Hindlimb muscle (tissue), 1 donor: ENCODE data around the gene BHLHA15. TPM values are rescaled to one million over a fixed set of nuclear protein-coding genes. Genes with fewer than 3 reads are reported as not detected.
"Not testable (repeated sequence)": the region's sequence is repeated elsewhere in the genome, so short reads cannot be mapped to it uniquely, and the experiment has no call there.

Experiments
- DNase-seq: peaks from one replicate; pipeline ENCODE4 v3.0.0-alpha.2; 2013
- polyA plus RNA-seq: library from polyadenylated mRNA; unstranded; fragments of 120-200 nt; gene quantifications from one replicate; pipeline ENCODE4 v1.2.1, GENCODE V29; 2013; ENCODE audit not compliant: insufficient read length

Gene BHLHA15
- polyA plus RNA-seq, 1 donor, result 0.37 TPM

- DNase-seq, result no peak
These were observed 665 bp downstream of the BHLHA15 start for GRCh38 chr7:98211676-98212531.

DNA sequence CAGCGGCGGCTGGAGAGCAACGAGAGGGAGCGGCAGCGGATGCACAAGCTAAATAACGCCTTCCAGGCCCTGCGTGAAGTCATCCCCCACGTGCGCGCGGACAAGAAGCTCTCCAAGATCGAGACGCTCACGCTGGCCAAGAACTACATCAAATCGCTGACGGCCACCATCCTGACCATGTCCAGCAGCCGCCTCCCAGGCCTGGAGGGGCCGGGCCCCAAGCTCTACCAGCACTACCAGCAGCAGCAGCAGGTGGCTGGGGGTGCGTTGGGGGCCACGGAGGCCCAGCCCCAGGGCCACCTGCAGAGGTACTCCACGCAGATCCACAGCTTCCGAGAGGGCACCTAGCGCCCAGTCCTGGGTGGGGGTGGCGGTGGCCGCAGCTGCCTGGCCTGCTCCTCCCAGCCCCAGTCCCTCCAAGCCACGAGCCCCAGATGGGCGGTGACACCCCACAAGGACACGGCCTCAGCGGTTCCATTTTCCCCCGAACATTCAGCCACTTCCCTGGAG is 1.3 kb downstream of the BHLHA15 start:
- no peak for DNase-seq

- DNase-seq, result no peak
These were observed 2.2 kb downstream of the BHLHA15 start for GRCh38 chr7:98213296-98213887.

GRCh38 chr7:98213888-98214810 is 2.9 kb downstream of the BHLHA15 start:
- no peak for DNase-seq

DNA sequence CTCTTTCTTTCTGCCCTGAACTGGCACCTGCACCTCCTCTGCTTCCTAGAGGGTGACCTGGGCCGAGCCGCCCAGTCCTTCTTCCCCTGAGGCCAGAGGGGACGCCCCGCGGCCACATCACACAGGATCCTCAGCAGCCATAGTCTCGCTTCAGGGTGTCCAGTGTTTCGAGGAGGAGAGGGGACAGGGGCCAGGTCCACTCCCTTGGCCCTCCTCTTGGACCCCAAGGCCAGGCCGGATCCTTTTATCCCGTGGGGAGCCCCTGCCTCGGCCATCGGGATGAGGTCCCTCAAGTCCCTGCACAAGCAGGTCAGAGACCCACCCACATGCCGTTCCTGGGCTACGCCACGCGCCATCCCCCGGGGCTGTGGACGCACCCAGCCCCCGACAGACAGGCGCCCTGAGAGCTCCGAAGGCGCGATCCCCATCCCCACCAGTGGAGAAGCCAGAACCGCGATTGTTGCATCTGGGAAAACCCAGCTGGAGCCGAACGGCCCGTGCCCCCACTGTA is 3.6 kb downstream of the BHLHA15 start:
- DNase-seq, result no peak

DNA sequence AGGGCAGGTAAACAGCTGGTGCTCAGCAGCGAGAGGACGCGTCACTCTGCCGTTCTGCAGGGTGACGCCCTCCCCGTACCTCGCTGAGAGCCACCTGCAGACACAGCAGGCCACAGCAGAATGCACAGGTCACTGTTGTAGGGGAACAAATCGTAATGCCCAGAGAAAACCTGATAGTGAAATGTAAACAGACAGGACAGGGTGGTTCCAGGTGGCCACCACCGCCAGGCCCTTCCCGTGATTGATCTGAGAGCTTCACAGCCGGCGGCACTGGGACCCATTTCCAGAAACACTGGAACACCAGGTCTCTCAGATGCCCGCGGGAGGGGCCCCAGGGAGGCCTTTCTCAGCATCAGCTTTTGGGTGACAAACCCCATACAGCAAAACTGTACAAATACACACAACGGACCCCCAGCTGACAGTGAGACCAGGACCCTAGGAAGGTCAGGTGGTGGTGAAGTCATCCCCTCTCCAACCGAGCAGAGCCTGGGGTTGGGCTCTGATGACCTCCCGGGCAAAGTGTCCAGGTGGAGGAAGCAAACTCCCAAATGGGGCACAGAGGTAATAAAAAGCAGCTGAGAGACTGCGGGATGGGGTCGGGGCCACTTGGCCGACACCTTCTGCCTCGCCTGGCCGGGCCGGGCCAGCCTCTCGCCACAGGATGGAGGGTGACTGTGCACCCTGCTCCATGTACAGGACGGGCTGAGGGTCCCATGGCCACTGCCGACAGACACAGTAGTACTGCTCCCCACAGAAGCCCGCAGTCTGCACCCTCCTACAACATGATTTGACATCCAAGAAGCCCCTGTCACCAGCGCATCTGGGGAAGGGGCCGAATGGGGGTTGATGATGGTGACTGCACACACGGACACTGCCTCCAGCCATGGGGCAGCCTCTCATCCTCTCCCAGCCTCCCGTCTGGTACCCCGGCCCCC is 4.6 kb downstream of the BHLHA15 start:
- no peak for DNase-seq

DNA sequence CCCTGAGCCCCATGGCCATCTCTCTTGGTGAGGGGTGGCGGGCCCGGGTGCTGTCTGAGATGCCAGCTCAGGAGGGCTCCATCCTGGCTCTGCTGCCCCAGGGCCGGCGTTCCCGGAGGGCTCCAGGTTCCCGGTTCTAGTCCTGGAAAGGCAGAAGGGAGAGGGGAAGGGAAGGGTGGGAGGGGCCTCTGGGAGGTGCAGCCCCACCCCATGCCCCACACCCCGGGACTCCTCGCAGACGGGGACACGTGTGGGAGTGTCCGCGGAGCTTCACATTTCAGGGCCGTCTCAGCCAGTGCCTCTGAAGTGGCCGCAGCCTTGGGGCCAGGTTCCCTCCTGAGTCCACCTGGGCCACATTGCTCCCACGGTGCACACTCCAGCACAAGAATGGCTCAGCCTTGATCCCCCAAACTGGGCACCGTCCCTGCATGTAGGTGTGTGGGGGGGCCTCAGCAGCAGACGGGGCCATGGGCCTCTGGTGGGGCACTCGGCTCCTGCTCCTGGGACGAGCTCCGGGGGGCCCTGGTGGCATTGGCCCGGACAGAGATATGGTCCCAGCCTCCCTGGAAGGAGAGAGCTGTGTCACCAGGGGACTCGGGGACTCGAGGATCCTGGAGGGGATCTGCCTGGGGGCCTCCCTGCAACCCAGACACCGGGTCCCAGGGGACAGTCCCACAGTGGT is 5.8 kb downstream of the BHLHA15 start:
- DNase-seq, result no peak

DNA sequence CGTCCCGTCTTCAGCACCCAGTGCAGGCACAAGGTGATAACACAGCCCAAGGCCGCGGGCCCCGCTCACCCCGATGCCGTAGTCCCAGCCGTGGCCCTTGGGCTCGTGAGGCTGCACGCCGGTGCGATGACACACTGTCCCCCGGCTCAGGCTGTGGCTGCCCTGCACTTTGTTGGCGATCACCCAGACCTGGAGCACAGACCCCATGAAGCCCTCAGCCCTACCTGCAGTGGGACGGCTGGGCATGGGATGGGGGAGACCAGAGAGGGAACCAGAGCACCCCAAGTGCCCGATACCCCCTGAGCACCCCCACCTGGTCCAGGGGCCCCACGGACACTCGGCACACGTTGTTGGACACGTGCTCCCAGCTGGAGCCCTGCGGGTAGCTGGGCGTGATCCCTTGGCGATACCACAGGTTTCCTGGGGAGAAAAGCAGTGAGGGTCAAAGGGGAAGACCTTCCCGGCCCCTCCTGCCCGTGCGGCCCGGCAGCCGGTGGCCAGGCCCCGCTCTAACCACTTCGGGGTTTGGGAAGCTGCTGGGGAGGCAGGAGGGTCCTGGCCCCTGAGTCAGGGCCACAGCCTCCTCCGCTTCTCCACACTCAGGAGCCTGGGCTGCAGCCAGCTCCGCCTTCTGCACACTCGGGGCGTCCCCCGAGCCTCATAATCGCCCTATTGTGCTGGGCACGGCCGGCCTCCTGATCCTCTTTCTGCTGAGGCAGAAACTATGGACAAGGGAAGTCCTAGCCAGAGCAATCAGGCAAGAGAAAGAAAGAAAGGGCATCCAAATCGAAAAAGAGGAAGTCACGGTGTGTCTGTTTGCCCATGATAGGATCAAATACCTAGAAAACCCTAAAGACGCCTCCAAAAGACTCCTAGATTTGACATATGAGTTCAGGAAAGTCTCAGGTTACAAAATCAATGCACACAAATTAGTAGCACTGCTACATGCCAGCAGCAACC is 6.7 kb downstream of the BHLHA15 start:
- no peak for DNase-seq

DNA sequence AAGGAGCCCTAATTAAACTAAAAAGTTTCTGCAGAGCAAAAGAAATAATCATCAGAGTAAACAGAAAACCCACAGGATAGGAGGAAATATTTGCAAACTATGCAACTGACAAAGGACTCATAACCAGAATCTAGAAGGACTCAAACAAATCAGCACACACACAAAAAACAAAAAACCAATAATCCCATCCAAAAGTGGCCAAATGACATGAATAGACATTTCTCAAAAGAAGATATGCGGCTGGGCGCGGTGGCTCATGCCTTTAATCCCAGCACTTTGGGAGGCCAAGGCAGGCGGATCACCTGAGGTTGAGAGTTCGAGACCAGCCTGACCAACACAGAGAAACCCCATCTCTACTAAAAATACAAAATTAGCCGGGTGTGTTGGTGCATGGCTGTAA is 8.1 kb downstream of the BHLHA15 start:
- DNase-seq, result not testable (repeated sequence)

GRCh38 chr7:98221611-98222532 is 10.6 kb downstream of the BHLHA15 start:
- no peak for DNase-seq

GRCh38 chr7:98222533-98223195 is 11.4 kb downstream of the BHLHA15 start:
- DNase-seq, result no peak

GRCh38 chr7:98223351-98223897 is 12.2 kb downstream of the BHLHA15 start:
- DNase-seq, result no peak

- DNase-seq, result no peak
These were observed 12.9 kb downstream of the BHLHA15 start for GRCh38 chr7:98223898-98224700.

GRCh38 chr7:98224701-98225181 is 13.5 kb downstream of the BHLHA15 start:
- no peak for DNase-seq

DNA sequence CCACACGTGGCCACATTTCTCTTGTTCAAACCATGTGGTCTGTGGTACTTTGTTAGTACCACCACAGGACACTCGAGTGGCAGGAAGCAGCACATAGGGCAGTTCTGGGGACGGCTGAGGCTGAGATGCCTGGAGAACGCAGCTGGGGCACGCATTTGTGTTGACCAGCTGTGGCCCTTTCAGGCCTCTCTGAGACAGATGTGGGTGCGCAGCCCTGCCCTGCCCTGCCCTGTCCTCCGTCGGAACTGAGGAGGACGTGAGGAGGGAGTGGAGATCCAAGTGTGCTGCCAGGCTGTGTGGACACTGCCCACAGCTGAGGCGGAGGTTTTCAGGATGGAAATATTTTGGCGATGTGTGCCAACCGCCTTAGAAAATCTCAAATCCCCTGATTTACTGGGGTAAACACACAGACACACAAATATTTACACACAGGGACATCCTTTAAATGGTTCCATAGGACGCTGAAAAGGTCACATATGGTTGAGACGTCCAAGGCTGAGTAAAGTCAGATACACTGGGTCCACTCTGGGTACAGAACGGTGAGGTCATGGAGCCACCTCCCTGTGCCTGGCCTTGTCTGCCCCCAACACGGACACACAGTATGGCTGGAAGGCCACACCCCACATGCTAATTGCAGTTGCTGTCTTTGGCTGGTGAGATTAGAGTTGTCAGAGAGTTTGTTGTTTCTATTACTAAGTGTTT is 14.8 kb downstream of the BHLHA15 start:
- DNase-seq, result no peak

DNA sequence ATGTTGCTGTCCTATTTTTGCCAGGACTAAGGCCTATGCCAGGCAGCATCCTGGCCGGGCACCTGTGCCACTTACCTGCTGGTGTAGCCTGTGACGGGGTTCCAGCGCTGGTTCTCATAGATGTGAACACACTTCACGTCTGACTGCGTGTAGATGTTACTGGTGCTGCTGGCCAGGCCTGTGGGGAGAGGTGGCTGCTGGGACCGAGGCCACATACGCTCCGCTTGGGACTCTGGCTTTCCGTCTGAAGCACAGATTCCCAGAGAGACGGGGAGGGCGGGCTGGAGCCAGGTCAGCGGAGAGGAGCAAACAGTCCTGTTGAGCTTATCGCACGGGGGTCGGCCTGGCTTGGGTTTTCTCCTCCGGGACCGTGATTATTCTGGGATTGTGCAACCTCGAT is 16.7 kb downstream of the BHLHA15 start:
- no peak for DNase-seq
